Epithelial cell of esophagus (primary cell): ENCODE results near the gene SEPTIN12.

ENCODE experiments used
- DNase-seq: peaks from one replicate; pipeline ENCODE4 v3.0.0; 2010; ENCODE audit warnings: low read depth
- H3K4me3 ChIP-seq: 2 replicates; pipeline ENCODE4 v1.5.1; 2011; ENCODE audit warnings: mild to moderate bottlenecking, low read length, control low read depth
- TF ChIP-seq, protein P1 (sequence below): IDR thresholded peaks from 2 replicates; pipeline ENCODE4 v1.5.1; 2011; ENCODE audit warnings: low read depth, mild to moderate bottlenecking, low read length, control low read depth, inconsistent platforms; ENCODE audit not compliant: insufficient read depth; ENCODE audit errors: missing control alignments

The SEPTIN12 gene

DNA sequence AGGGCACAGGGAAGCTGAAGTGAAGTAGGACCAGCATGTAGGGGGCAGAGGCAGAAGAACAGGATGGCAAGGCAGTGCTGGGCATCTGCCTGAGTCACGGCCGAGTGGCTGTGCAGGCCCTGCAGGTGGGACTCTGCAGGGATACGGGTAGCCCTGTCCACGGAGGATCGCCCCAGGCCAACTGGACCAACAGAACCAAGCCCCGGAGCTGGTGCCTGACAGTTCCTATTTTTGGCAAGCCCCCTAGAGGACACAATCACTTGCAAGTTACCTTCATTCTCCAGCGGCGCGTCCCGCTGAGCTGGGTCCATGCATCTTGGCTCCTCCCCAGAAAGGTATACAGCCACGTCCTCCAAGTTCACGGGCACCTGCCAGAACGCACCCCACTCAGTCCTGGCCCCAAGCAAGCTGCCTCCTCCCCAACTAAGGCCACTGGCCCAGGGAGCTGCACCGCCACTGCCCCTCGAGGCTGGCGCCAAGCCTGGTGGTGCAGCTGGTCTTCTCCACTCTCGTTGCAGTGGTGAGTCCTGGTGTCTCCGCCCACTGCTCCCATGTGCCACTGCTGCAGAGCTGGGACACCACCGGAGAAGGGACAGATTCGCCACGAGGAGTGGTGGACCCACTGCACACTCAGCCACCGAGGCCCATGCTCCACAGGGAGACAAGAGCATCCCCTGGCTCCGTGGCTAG lies 27.8 kb downstream of the SEPTIN12 start:
- TF ChIP-seq, protein P1, sequence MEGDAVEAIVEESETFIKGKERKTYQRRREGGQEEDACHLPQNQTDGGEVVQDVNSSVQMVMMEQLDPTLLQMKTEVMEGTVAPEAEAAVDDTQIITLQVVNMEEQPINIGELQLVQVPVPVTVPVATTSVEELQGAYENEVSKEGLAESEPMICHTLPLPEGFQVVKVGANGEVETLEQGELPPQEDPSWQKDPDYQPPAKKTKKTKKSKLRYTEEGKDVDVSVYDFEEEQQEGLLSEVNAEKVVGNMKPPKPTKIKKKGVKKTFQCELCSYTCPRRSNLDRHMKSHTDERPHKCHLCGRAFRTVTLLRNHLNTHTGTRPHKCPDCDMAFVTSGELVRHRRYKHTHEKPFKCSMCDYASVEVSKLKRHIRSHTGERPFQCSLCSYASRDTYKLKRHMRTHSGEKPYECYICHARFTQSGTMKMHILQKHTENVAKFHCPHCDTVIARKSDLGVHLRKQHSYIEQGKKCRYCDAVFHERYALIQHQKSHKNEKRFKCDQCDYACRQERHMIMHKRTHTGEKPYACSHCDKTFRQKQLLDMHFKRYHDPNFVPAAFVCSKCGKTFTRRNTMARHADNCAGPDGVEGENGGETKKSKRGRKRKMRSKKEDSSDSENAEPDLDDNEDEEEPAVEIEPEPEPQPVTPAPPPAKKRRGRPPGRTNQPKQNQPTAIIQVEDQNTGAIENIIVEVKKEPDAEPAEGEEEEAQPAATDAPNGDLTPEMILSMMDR: no peak
- H3K4me3 ChIP-seq: no peak overlapping the region
- DNase-seq: no peak

DNA sequence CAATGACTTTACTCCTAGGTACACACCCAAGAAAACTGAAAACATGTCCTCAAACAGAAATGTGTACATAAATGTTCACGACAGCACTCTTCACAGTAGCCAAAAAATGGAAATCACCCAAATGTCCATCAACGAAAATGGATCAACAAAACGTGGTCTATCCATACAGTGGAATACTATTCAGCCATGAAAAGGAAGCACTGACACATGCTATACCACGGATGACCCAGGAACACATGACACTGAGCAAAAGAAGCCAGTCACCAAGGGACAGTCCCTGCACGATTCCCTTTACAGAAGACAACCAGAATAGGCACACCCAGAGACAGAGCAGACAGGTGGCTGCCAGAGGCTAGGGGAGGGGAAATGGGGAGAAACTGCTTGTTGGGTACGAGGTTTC lies 32.5 kb downstream of the SEPTIN12 start:
- no peak overlapping the region for H3K4me3 ChIP-seq
- DNase-seq: no peak
- TF ChIP-seq, protein P1: no peak

DNA sequence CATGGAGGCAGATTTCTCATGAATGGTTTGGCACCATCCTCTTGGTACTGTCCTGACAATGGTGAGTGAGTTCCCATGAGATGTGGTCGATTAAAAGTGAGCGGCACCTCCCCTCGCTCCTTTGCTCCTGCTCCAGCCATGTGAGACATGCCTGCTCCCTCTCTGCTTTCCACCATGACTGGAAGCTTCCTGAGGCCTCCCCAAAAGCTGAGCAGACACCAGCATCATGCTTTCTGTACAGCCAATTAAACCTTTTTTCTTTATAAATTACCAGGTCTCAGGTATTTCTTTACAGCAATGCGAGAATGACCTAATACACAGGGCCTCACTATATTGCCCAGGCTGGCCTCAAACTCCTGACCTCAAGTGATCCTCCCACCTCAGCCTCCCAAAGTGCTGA lies 33.3 kb downstream of the SEPTIN12 start:
- DNase-seq: no peak
- TF ChIP-seq, protein P1: no peak
- H3K4me3 ChIP-seq: no peak overlapping the region

DNA sequence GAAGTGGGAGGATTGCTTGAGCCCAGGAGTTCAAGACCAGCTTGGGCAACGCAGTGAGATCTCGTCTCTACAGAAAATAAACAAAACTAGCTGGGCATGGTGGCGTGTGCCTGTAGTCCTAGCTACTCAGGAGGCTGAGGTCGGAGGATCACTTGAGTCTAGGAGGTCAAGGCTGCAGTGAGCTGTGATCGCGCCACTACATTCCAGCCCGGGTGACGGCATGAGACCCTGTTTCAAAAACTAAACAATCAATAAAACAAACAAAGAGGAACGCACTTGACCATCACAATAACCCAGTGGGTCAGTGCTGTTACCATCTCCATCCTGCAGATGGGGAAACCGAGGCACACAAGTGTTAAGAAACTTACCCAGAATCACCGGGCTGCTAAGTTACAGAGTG lies 34.9 kb downstream of the SEPTIN12 start:
- DNase-seq: no peak
- no peak overlapping the region for H3K4me3 ChIP-seq
- TF ChIP-seq, protein P1: no peak

DNA sequence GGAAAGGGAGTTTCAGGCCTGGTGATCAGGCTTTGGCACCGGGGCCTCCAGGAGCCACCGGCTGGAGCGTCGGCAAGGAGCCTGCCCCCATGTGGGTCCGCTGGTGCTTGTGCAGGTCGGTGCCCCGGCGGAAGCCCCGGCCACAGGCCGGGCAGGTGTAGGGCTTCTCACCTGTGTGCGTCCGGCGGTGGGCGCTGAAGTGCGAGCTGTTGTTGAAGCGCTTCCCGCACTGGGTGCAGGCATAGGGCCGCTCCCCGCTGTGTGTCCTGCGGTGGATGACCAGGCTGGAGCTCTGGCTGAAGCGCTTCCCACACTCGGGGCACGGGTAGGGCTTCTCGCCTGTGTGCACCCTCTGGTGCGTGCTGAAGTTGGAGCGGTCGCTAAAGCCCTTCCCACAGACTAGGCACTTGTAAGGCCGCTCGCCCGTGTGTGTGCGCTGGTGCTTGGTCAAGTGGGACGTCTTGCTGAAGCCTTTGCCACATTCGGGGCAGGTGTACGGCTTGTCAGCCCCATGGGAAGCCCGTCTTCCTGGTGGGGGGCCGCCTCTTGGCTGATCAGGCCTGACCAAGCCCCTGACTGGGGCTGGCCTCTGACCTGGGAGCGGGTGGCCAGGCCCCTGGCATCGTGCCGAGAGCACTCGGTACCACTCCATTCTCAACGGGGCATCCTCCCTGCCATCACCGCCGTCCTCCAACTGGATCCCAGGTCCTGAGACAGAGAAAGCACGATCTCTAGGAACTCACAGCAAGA lies 35.6 kb downstream of the SEPTIN12 start:
- no peak for DNase-seq
- TF ChIP-seq, protein P1: no peak

DNA sequence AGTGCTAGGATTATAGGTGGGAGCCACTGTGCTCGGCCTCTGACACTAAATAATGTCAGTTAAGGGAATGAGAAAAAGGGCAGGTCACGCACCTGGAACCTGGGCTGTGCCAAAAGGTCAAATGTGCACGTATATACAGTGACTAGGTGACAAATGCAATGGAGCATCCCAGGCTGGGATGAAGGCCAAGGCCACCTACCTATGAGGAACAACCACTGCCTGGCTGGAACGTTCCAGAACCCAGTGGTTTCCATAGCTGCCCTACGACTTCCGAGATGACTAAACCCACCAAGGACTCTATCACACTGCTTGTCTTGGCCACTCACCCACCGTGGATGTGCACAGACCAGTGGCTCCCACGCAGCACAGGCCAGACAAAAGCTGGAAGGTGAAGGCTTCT lies 37.2 kb downstream of the SEPTIN12 start:
- no peak for DNase-seq
- TF ChIP-seq, protein P1: no peak
- no peak overlapping the region for H3K4me3 ChIP-seq

More for the DNA sequence above, 35.6 kb downstream of the SEPTIN12 start:
- no peak overlapping the region for H3K4me3 ChIP-seq

DNA sequence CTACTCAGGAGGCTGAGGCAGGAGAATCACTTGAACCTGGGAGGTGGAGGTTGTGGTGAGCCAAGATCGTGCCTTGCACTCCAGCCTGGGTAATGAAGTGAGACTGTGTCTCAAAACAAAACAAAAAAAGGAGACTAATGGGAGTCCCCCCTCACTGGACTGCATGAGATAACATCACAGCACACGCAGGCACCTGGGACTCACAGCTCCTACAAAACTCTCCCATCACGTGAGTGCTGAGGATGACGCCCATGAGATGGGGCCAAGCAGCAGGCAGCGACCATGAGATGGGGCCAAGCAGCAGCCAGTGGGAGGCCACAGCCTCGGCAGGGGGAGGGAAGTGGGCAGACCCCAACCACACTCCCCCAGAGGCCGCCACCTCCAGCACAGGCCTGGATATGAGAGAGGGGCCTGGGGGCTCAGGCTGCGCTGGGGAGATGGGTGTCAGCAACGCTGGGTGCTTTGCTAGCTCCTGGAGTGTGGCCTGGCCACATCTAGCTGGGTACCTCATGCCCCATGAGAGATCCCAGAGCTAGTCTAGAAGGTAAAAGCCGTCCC lies 38.4 kb downstream of the SEPTIN12 start:
- no peak overlapping the region for H3K4me3 ChIP-seq
- DNase-seq: no peak
- TF ChIP-seq, protein P1: no peak
